HCT116 (cell line): ENCODE data around the gene NKX1-1. TPM values are rescaled to one million over a fixed set of nuclear protein-coding genes. Genes with fewer than 3 reads are reported as not detected.

Experiments used
- ATAC-seq: fragments of 200-7000 bp; cut with Tn5 transposase; 2 replicates; pipeline ENCODE4 v1.9.1; 2020; ENCODE audit warnings: mild to moderate bottlenecking, moderate library complexity
- BruUV-seq: library from RNA; stranded (reverse); fragments of 400-500 nt; replicated peaks from 2 replicates; lab custom pipeline; 2021; lab: Mats Ljungman, UMichigan
- CTCF ChIA-PET: fragments of 300-600 bp; sonication (Branson Sonifier 250); formaldehyde crosslinking; loops from one replicate; lab custom pipeline; 2021; ENCODE audit warnings: antibody characterized with exemption; lab: Charles Lee
- POLR2A ChIA-PET: fragments of 300-600, 350-600 bp; sonication (Branson Sonifier 250); formaldehyde crosslinking; loops from one replicate; lab custom pipeline; 2021; ENCODE audit warnings: antibody characterized with exemption; lab: Charles Lee
- RAD21 ChIA-PET, 2 experiments: fragments of 300-600 bp; sonication (Branson Sonifier 250); formaldehyde crosslinking; loops; one replicate each; lab custom pipeline; 2023; ENCODE audit warnings: low total read pairs in 2 of 2; ENCODE audit not compliant: uncharacterized antibody in 2 of 2, unreplicated experiment in 2 of 2, low non-redundant PET in 1 of 2; lab: Charles Lee
- DNase-seq: peaks from one replicate; pipeline ENCODE4 v3.0.0-alpha.2; 2010; ENCODE audit warnings: low read depth, low spot score
- H2AFZ ChIP-seq: fragments of 200-600 bp; shearing (Covaris generic), sonication (generic); 2 replicates; pipeline ENCODE4 v1.6.1; 2017; ENCODE audit warnings: low read depth, mixed run types, mixed read lengths, antibody characterized with exemption, low read length; ENCODE audit not compliant: poor library complexity, severe bottlenecking
- H3K27ac ChIP-seq: 2 replicates; pipeline ENCODE4 v1.5.1; 2012; ENCODE audit warnings: low read depth, low read length
- H3K27me3 ChIP-seq: fragments of 200-600 bp; sonication (generic); 2 replicates; pipeline ENCODE4 v1.6.1; 2016; ENCODE audit warnings: mixed run types, low read length, mixed read lengths; ENCODE audit not compliant: insufficient read depth
- H3K36me3 ChIP-seq, 2 experiments: fragments of 200-500 bp in 1 of 2; fragments of 200-600 bp in 1 of 2; sonication (Bioruptor generic) in 1 of 2; sonication (generic) in 1 of 2; 2 replicates each; pipeline versions ENCODE4 v1.5.1 to v1.6.1; 2014 to 2016; ENCODE audit warnings: low read length in 2 of 2, inconsistent platforms in 1 of 2, mixed read lengths in 1 of 2, mixed run types in 1 of 2; ENCODE audit not compliant: insufficient read depth in 2 of 2, control insufficient read depth in 1 of 2
- H3K4me1 ChIP-seq, 2 experiments: fragments of 200-600 bp in 1 of 2; sonication (generic) in 1 of 2; 2 replicates each; pipeline versions ENCODE4 v1.5.1 to v1.6.1; 2012 to 2017; ENCODE audit warnings: low read length in 2 of 2, inconsistent platforms in 1 of 2, mild to moderate bottlenecking in 1 of 2, mixed read lengths in 1 of 2, mixed run types in 1 of 2, moderate library complexity in 1 of 2; ENCODE audit not compliant: insufficient read depth in 2 of 2, control insufficient read depth in 1 of 2
- H3K4me2 ChIP-seq: fragments of 200-600 bp; sonication (generic); 2 replicates; pipeline ENCODE4 v1.6.1; 2017; ENCODE audit warnings: mixed run types, low read length, mixed read lengths
- H3K4me3 ChIP-seq, 2 experiments: fragments of 200-600 bp in 1 of 2; sonication (generic) in 1 of 2; replicated peaks in 1 of 2; 2 replicates each; pipeline ENCODE4 v1.5.1; 2011 to 2016; ENCODE audit warnings: low read length in 2 of 2, control low read depth in 1 of 2, low read depth in 1 of 2, mild to moderate bottlenecking in 1 of 2, mixed read lengths in 1 of 2, mixed run types in 1 of 2
- H3K79me2 ChIP-seq: fragments of 200-600 bp; sonication (generic); 2 replicates; pipeline ENCODE4 v1.6.1; 2017; ENCODE audit warnings: mild to moderate bottlenecking, mixed run types, low read length, moderate library complexity, mixed read lengths; ENCODE audit not compliant: insufficient read depth
- H3K9ac ChIP-seq: fragments of 200-600 bp; sonication (generic); 2 replicates; pipeline ENCODE4 v1.6.1; 2016; ENCODE audit warnings: low read length, mixed read lengths
- H3K9me2 ChIP-seq: fragments of 200-600 bp; sonication (generic), shearing (Covaris generic); 2 replicates; pipeline ENCODE4 v1.6.1; 2017; ENCODE audit warnings: mixed run types, mild to moderate bottlenecking, moderate library complexity; ENCODE audit not compliant: insufficient read depth
- H3K9me3 ChIP-seq, 2 experiments: fragments of 200-500 bp in 1 of 2; fragments of 200-600 bp in 1 of 2; sonication (Bioruptor generic) in 1 of 2; sonication (generic) in 1 of 2; 2 replicates each; pipeline ENCODE4 v1.6.1; 2014 to 2017; ENCODE audit warnings: low read length in 2 of 2, mixed read lengths in 2 of 2, inconsistent platforms in 1 of 2, low read depth in 1 of 2, mild to moderate bottlenecking in 1 of 2, mixed run types in 1 of 2, moderate library complexity in 1 of 2; ENCODE audit not compliant: control insufficient read depth in 1 of 2, insufficient read depth in 1 of 2
- H4K20me1 ChIP-seq: fragments of 200-600 bp; sonication (generic), shearing (Covaris generic); 2 replicates; pipeline ENCODE4 v1.6.1; 2017; ENCODE audit warnings: mixed run types, mild to moderate bottlenecking, moderate library complexity; ENCODE audit not compliant: insufficient read depth
- ATF3 ChIP-seq: IDR thresholded peaks from 2 replicates; pipeline ENCODE4 v1.6.1; 2012
- CTCF ChIP-seq, 3 experiments: fragments of 200-600 bp in 1 of 3; sonication (generic) in 1 of 3; IDR thresholded peaks in 2 of 3; conservative IDR thresholded peaks in 1 of 3; 2 replicates each; pipeline ENCODE4 v1.5.1; 2012 to 2017; ENCODE audit warnings: low read depth in 2 of 3, low read length in 2 of 3, antibody characterized with exemption in 1 of 3, borderline replicate concordance in 1 of 3, control low read depth in 1 of 3, mild to moderate bottlenecking in 1 of 3, mixed read lengths in 1 of 3, mixed run types in 1 of 3, moderate library complexity in 1 of 3; ENCODE audit not compliant: insufficient read depth in 1 of 3
- EGR1 ChIP-seq: IDR thresholded peaks from 2 replicates; pipeline ENCODE4 v1.6.1; 2012; ENCODE audit warnings: low read depth
- EZH2 ChIP-seq: fragments of 200-600 bp; sonication (generic); IDR thresholded peaks from 2 replicates; pipeline ENCODE4 v1.6.1; 2017; ENCODE audit warnings: antibody characterized with exemption, mixed run types
- MAX ChIP-seq: IDR thresholded peaks from 2 replicates; pipeline ENCODE4 v1.6.1; 2012
- RAD21 ChIP-seq: IDR thresholded peaks from 2 replicates; pipeline ENCODE4 v1.6.1; 2012; ENCODE audit warnings: low read depth, mild to moderate bottlenecking
- REST ChIP-seq: IDR thresholded peaks from 2 replicates; pipeline ENCODE4 v1.6.1; 2012; ENCODE audit warnings: low read depth
- SP1 ChIP-seq: IDR thresholded peaks from 2 replicates; pipeline ENCODE4 v1.6.1; 2012; ENCODE audit warnings: low read depth
- TCF7L2 ChIP-seq: IDR thresholded peaks from 2 replicates; pipeline ENCODE4 v1.7.0; 2011; ENCODE audit warnings: borderline replicate concordance, inconsistent platforms; ENCODE audit not compliant: insufficient read depth, insufficient read length; ENCODE audit errors: extremely low read depth
- YY1 ChIP-seq: IDR thresholded peaks from 2 replicates; pipeline ENCODE4 v1.6.1; 2011; ENCODE audit warnings: low read length, low read depth, moderate library complexity, mild to moderate bottlenecking; ENCODE audit not compliant: insufficient replicate concordance; ENCODE audit errors: extremely low read depth
- ZNF274 ChIP-seq: fragments of 200-500 bp; sonication (Bioruptor generic); IDR thresholded peaks from 2 replicates; pipeline ENCODE4 v1.6.1; 2014; ENCODE audit warnings: mild to moderate bottlenecking, low read depth, low read length, inconsistent platforms
- intact Hi-C: fragments of 100-400 bp; cut with micrococcal nuclease; formaldehyde crosslinking; loops from 2 replicates; pipeline ENCODE4 v1.10.0; 2022
- total RNA-seq: library from RNA; stranded (reverse); gene quantifications from one replicate; pipeline ENCODE4 v1.2.1, GENCODE V29; 2021; ENCODE audit not compliant: unreplicated experiment

Gene NKX1-1
- total RNA-seq, 1 experiment from 2014 or later: not detected

- no peak overlapping the region for H3K4me2 ChIP-seq
- H3K79me2 ChIP-seq: no peaks in the 10 kb centered on the region
- no peak overlapping the region for H3K4me3 ChIP-seq
- H3K9me2 ChIP-seq: no peaks in the 10 kb centered on the region
- H3K4me1 ChIP-seq: no peaks in the 10 kb centered on the region
- CTCF ChIA-PET: no interaction called here
- RAD21 ChIA-PET: no interaction called here
- H3K27me3 ChIP-seq: peaks cover 4% of the 10 kb centered on the region; the same call in 1 of the 2 replicates
- H2AFZ ChIP-seq: no peak overlapping the region
- BruUV-seq: no TSS peak
- DNase-seq (no peak), ATAC-seq (no peak)
- no peaks in the 10 kb centered on the region; a peak in 1 of 4 replicates for H3K9me3 ChIP-seq
- H3K36me3 ChIP-seq: no peaks in the 10 kb centered on the region
- H4K20me1 ChIP-seq: no peaks in the 10 kb centered on the region
- POLR2A ChIA-PET: no interaction called here
- no peak overlapping the region for H3K27ac ChIP-seq
- H3K9ac ChIP-seq: no peak overlapping the region
- intact Hi-C loops: no loop called here
- no peak for TF ChIP-seq SP1
- TF ChIP-seq EZH2: no peak
- no peak for TF ChIP-seq RAD21
Observed at GRCh38 chr4:1451106-1451751, 45.0 kb upstream of the NKX1-1 start.

GRCh38 chr4:1449833-1450741 lies 43.8 kb upstream of the NKX1-1 start:
- no peaks in the 10 kb centered on the region; a peak in 1 of 4 replicates for H3K9me3 ChIP-seq
- no peaks in the 10 kb centered on the region for H4K20me1 ChIP-seq
- H3K36me3 ChIP-seq: no peaks in the 10 kb centered on the region
- intact Hi-C loops: no loop called here
- no peaks in the 10 kb centered on the region for H3K4me1 ChIP-seq
- no peak overlapping the region for H3K27ac ChIP-seq
- DNase-seq: no peak
- ChIA-PET CTCF (no interaction called here), RAD21 (no interaction called here), POLR2A (no interaction called here)
- no peaks in the 10 kb centered on the region for H3K9me2 ChIP-seq
- 0 out of 2 replicates have a peak, but pooled peaks cover 4% of the 10 kb centered on the region for H3K27me3 ChIP-seq
- H3K4me2 ChIP-seq: no peak overlapping the region
- no peak overlapping the region for H3K9ac ChIP-seq
- no peak for ATAC-seq
- no TSS peak for BruUV-seq
- no peaks in the 10 kb centered on the region for H3K79me2 ChIP-seq
- H3K4me3 ChIP-seq: no peak overlapping the region
- no peak overlapping the region for H2AFZ ChIP-seq
- TF ChIP-seq ZNF274 (no peak), CTCF (IDR thresholded peaks at IDR 0.05 in 2 of 3, conservative IDR thresholded peaks at IDR 0.05 in 1 of 3; ENCODE audit: borderline replicate concordance in 1 of 3, insufficient read depth in 1 of 3, low read depth in 2 of 3, low read length in 2 of 3) (no peak), REST (no peak), ATF3 (no peak), EGR1 (no peak), MAX (no peak), YY1 (no peak), TCF7L2 (no peak)
